Globus pallidus (tissue), 1 donor: ENCODE measurements around the gene UBE2B.
"Not testable (repeated sequence)": the region's sequence is repeated elsewhere in the genome, so short reads cannot be mapped to it uniquely, and the experiment has no call there.

Experiments used
- DNase-seq: peaks from one replicate; pipeline ENCODE4 v3.0.0-alpha.2; 2015; ENCODE audit warnings: low spot score

The UBE2B gene

DNA sequence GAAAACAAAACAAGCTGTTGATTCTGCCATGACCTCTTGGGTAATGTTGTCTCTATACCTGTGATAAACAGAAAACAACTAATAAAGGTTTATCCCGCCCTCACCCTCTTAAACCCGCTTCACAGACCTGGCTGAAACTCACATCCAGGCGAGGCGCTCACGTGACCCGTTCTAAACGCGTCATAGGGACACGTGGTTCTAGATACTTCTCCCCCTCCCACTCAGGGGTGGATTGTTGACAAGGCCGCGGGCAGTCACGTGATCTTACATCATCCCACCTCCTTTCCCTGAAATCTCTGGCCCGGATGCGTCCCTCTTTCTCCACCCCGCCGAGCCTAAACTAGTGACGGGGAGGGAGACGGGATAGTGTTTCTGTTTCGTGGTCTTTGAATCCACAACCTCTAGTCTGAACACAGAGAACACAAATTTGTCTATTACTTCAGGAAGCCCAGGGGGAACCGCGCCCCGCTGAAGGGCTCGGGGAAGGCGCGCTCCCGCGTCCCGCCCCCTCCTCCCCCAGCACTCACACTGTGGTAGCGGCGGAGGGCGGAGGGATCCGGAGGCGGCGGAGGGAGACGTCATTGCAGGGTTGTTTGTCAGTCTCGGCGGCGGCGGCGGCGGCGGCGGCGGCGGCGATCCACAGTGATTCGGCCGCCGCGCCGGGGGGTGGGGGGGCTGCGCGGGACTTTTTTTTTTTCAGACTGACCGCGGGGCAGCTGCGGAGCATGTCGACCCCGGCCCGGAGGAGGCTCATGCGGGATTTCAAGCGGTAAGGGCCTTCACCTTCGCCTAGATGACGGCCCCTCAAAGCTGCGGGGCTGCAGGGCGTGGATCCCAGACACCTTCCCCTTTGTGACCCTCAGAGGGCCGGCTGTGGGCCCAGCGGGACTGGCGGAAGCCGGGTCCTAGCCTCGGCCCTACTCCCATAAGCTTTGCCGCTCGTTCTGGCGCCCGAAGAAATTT is at the start of gene UBE2B:
UBE2B (plus strand) TSS at position 699 of the 963 bp plus-strand sequence; CDS start at position 726, 27 bp downstream.
- peak; percentile 99 for DNase-seq

GRCh38 chr5:134327327-134327726 is 44.0 kb upstream of the UBE2B start:
- no peak for DNase-seq

DNA sequence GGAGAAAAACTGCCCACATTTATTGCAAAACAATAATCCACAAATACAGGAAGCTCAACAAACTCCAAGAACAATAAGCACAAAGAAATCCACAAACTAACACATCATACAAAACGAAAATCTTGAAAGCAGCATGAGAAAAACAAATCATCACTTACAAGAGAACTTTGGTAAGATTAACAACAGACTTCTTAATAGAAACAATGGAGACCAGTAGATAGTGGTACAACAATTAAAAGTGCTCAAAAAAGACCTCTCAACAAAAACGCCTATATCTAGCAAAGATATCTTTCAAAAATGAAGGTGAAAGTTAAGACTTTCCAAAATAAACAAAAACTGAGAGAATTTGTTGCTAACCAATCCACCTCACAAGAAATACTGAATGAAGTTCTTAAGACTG is 42.8 kb upstream of the UBE2B start:
- no peak for DNase-seq

DNA sequence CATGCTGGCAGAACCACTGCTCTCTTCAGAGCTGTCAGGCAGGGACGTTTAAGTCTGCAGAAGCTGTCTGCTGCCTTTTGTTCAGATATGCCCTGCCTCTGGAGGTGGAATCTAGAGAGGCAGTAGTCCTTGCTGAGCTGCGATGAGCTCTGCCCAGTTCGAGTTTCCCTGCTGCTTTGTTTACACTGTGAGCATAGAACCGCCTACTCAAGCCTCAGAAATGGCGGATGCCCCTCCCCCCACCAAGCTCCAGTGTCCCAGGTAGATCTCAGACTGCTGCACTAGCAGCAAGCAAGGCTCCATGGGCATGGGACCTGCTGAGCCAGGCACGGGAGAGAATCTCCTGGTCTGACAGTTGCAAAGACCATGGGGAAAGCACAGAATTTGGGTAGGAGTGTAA is 34.5 kb upstream of the UBE2B start:
- not testable (repeated sequence) for DNase-seq

DNA sequence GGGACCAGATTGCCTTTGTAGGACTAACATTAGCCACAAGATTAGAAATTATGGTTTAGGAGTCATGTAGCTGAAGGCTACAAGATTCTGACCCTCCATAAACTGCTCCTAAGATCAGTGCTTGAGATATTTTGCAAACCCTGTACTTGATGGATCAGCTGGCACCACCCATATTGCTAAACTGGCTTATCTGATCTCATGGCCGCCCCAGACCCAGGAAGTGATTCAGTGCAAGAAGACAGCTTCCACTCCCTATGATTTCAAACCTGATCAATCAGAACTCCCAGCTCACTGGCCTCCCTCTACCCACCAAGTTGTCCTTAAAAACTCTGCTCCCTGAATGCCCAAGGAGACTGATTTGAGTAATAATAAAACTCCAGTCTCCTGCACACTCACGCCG is 27.9 kb upstream of the UBE2B start:
- not testable (repeated sequence) for DNase-seq

- DNase-seq, result not testable (repeated sequence)
These were observed 25.9 kb upstream of the UBE2B start for GRCh38 chr5:134345476-134345875.

DNA sequence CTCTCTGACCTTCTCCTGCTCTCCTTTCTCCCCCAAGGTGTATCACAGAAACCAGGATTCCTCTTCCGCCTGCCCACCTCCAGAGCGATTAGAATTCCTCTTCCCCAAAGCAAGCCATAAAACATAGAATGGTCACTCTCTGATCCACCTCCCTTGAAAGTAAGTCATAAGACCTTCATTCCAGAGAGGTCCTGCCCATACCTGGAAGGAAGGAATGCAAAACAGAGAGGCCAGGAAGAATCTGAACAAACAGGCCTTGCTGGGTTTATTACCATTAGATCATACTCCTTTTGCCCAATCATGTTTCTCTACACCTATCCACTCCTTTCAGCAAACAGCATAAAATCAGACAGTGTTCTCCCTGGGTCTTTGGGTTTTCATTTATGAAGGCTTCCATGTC is 25.4 kb upstream of the UBE2B start:
- DNase-seq, result no peak

DNA sequence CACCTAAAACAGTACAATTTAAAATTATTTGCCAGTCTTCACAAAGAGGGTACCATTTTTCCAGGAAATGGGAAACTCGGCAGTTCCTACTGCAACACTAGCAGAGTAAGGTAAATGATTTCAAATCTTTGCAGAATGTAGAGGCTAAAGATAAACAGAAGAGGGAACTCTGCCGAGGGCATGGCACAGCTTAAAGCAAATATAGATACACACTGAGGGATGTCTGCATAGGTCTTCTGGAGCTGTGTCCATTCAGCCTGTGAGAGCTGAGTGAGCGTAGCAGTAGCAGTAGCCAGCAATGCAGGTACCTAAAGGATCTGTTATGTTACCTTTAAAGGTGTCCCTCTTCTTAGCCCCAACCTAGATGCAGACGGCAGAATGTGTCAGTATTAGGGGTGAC is 21.9 kb upstream of the UBE2B start:
- no peak for DNase-seq

GRCh38 chr5:134355681-134356080 is 15.7 kb upstream of the UBE2B start:
- no peak for DNase-seq

DNA sequence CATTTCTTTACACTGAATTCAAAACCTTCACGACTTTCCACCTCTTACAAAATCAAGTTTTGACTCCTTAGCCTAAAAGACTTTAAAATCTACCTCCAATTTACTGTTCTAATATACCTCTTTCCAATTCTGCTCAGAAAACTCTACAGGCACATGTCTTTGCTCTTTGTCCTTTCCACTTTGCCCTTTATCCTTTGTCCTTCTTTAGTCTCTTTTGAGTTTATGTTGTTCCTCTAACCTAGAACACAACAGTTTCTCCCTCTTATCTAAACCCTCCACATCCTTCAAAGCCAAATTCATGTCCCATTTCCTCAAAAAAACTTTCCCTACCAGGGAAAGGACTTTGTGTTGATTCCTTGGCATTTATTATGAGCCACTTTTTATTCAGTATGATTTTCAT is 5.8 kb upstream of the UBE2B start:
- no peak for DNase-seq

- DNase-seq, result no peak
These were observed 978 bp upstream of the UBE2B start for GRCh38 chr5:134370311-134370870.

DNA sequence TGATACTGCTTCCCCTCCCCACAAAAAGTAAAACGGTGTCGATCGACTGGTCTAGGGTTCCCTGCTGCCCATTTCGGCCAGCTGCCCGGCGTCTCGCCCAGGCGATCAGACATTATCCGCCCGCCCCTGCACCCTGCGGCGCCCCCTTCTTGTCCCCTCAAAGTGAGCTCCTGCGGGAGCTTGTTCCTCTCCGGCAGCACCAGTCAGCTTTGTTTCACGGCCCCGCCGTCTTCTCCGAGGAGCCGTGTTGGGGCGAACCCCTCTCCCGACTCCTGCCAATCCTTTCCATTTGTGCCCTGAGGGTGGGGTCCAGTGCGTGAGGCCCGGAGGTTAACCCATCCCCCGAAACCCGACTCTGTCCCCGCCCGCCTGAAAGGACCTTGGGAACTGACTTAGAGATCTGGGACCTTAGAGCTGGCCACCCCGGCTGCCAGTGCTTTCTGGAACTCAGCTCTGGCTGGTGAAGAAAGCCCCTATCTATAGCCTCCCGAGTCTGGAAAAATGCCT is 518 bp downstream of the UBE2B start:
- DNase-seq, result peak; percentile 38

GRCh38 chr5:134373633-134374032 is 2.3 kb downstream of the UBE2B start:
- not testable (repeated sequence) for DNase-seq

DNA sequence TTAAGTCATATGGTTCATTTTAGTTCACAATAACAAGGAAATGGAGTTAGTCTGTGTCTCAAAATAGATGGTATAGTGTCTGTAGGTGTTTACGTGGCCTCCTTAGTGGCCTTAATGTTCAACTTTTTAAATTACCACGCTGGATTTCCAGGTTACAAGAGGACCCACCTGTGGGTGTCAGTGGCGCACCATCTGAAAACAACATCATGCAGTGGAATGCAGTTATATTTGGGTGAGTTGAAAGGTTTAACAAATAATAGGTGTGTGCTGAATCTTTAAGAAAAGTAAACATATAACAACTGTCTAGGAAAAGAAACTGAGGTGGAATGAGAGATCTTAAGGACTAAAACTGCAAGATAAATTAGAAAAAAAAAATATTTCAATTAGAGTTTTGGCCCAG is 2.9 kb downstream of the UBE2B start:
- no peak for DNase-seq

- DNase-seq, result no peak
These were observed 9.0 kb downstream of the UBE2B start for GRCh38 chr5:134380346-134380745.

- not testable (repeated sequence) for DNase-seq
These were observed 10.8 kb downstream of the UBE2B start for GRCh38 chr5:134382204-134382603.

DNA sequence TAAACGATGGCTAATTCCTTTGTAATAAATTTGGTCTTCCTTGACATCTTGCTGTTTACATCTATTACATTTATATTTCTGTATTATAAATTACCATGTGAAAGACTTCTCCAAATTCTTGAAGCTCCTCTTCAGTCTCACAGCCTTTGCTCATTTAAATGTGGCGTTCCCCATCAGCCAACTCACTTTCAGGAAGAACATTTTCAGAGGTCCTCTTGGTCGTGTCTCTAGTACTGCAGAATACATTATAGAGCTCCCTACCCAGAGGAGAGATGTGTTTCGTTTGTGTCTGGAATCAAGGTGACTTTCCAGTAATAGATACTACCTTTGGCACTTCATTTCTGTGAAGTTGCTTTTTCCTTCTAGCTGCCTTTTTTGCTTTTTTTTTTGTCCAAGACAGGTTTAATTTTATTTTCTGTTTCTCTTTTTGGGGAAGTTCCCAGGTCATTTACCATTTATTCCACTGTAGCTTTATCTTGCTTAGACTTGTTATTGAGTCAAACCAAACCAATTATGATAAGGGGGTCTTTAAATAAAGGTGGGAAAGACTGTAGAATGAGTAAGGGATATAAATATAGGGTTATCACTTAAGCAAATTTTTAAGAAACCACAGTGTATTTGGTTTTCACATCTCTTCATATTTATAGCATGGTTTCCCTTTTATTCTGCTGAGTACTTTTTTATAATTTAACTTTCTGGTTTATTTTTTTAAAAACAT is 12.8 kb downstream of the UBE2B start:
- no peak for DNase-seq

- no peak for DNase-seq
These were observed 16.1 kb downstream of the UBE2B start for GRCh38 chr5:134387443-134387842.

DNA sequence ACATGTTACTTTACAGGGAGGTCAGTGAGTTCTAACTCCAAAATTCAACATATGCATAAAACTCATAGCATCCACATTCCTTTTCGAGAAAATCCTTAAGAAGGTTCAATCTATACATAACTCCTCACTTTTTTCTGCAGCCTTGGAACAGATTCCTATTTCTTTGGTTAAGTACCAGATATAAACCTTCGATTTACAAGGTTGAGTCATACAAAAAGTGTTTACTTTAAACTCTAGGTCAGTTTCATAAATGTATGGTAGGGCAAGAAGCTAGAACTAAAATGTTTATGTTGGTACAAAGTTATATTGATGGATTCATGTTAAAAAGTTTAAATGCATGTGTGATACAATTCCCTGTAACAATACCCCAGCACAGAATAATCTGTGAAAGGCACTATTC is 20.9 kb downstream of the UBE2B start:
- DNase-seq, result no peak

DNA sequence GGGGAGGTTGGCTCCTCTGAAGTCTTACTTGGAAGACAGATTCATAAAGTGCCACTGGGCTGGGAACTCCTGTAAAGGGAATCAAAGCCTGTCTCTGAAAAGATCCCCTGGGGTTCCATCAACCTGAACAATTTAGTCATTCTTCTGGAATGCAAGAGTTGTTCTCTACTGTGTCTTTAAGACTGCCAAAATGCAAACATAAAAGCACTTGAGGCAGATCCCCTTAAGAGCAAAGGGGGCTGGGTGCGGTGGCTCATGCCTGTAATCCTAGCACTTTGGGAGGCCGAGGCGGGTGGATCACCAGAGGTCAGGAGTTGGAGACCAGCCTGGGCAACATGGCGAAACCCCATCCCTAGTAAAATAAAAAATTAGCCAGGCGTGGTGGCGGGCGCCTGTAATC is 23.6 kb downstream of the UBE2B start:
- no peak for DNase-seq

- DNase-seq, result no peak
These were observed 24.9 kb downstream of the UBE2B start for GRCh38 chr5:134396274-134396673.

- DNase-seq, result no peak
These were observed 25.8 kb downstream of the UBE2B start for GRCh38 chr5:134397196-134397595.
